Activated CD4-positive, alpha-beta T cell treated with anti-CD3 and anti-CD28 coated beads, Interleukin-2, amount 50 U/mL, for 16 hours (primary cell): ENCODE results near the gene PRXL2A.
"Not testable (repeated sequence)": the region's sequence is repeated elsewhere in the genome, so short reads cannot be mapped to it uniquely, and the experiment has no call there.

Experiments used
- DNase-seq: peaks from one replicate; pipeline ENCODE4 v3.0.0-alpha.2; 2020

Gene PRXL2A

GRCh38 chr10:80462299-80462980 is 54.1 kb downstream of the PRXL2A start:
- DNase-seq, result no peak

DNA sequence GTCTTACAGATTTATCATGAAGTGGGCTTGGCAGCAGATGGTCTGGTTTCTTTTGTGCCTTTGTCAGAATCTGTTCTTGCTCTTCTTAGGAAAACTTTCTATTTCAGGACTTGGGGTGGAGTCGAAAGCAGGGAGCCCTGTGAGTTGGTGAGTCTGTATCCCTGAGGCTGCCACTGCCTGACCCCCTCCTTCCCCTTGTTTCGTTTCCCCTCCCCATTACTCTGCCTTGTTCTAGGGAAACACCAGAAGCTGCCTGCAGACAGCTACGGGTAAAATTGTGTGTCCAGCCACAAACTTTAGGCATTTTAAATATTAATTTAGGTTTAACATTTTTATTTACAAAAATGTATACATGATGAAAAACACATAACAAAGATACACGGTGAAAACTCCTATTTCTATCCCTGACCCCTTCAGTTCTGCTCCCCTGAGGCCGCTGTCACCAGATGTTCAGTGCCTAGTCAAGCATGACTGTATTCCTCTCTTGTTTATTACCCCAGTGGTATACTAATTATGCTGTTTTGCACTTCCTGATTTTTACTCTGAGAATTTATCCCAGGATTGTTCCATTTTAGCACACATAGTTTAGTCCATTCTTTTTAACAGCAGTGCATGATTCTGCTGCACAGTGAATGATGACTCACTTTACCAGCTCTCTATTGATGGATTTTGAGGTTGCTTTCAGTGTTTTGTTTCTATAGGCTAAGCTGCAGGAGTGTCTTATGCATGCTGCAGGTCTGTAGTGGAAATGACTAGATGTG is 54.8 kb downstream of the PRXL2A start:
- DNase-seq, result peak; percentile 69

- DNase-seq, result no peak
These were observed 55.5 kb downstream of the PRXL2A start for GRCh38 chr10:80463868-80464267.

GRCh38 chr10:80464557-80465450 is 56.5 kb downstream of the PRXL2A start:
- DNase-seq, result no peak

GRCh38 chr10:80465451-80465835 is 57.1 kb downstream of the PRXL2A start:
- DNase-seq, result no peak

- no peak for DNase-seq
These were observed 57.7 kb downstream of the PRXL2A start for GRCh38 chr10:80465839-80466590.

- no peak for DNase-seq
These were observed 58.5 kb downstream of the PRXL2A start for GRCh38 chr10:80466724-80467326.

- no peak for DNase-seq
These were observed 59.7 kb downstream of the PRXL2A start for GRCh38 chr10:80468002-80468401.

- DNase-seq, result no peak
These were observed 60.6 kb downstream of the PRXL2A start for GRCh38 chr10:80468806-80469421.

GRCh38 chr10:80470266-80470665 is 61.9 kb downstream of the PRXL2A start:
- DNase-seq, result no peak

DNA sequence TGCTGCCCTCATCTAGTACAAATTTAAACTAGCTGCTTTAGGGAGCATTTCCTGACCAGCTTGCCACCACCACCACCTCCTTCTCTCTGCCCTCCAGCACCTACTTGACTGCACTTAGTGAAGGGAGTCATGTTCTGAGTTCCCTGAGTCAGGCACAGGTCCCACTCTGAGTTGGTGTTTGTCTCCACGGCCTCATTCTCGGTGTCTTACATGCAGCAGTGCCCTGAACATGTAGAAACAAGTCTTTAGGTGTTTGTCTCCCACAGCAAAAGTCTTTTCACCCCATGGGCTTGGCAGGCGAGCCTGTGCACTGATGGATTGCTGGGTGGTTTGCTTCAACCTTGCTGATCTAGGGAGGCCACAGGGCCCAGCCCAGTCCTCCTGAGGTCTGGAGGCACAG is 62.6 kb downstream of the PRXL2A start:
- DNase-seq, result peak; percentile 67

- DNase-seq, result peak; percentile 77
These were observed 63.4 kb downstream of the PRXL2A start for GRCh38 chr10:80471715-80472233.

- DNase-seq, result peak; percentile 87
These were observed 64.1 kb downstream of the PRXL2A start for GRCh38 chr10:80472234-80473095.

- DNase-seq, result no peak
These were observed 64.8 kb downstream of the PRXL2A start for GRCh38 chr10:80473096-80473657.

- DNase-seq, result no peak
These were observed 65.6 kb downstream of the PRXL2A start for GRCh38 chr10:80473692-80474596.

- DNase-seq, result no peak
These were observed 66.2 kb downstream of the PRXL2A start for GRCh38 chr10:80474597-80474910.

DNA sequence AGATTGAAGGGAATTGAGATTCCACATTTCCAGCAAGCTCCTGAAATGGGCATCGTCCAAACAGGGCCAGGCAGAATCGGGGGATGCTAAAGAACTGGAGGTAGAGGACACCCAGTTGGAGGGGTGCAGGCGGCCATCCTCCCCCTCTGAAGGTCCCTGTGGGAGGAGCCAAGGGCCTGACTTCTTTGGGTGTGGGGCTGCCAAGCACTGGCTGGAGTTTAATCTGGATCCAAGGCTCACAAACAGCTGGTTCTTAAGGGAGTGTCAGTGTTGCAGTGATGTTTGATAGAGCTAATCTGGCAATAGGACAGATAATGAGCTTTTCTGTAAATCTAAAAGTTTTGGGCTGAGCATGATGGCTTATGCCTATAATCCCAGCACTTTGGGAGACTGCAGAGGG is 66.6 kb downstream of the PRXL2A start:
- no peak for DNase-seq

- DNase-seq, result not testable (repeated sequence)
These were observed 67.3 kb downstream of the PRXL2A start for GRCh38 chr10:80475641-80476040.

DNA sequence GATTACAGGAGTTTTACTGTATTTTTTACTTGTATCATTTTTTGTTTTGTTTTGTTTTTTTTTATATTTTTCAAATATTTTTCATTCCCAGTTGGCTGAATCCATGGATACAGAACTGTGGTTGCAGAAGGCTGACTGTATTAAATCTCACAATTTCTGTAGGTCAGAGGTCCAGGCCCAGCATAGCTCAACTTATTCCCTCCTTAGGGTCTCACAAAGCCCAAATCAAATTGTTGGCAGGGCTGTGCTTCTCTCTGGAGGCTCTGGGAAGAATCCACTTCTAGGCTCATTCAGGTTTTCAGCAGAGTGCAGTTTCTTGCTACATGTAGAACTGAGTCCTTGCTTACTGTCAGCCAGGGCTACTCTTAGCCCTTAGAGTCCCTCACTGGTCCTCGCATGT is 68.3 kb downstream of the PRXL2A start:
- DNase-seq, result no peak
